ENCODE results near the gene MAP3K4. TPM values are rescaled to one million over a fixed set of nuclear protein-coding genes. Genes with fewer than 3 reads are reported as not detected.

MAP3K4 gene
- total and polyA plus RNA-seq, 9 donors, result 15.6 to 52.3 (median 38.6) TPM

DNA sequence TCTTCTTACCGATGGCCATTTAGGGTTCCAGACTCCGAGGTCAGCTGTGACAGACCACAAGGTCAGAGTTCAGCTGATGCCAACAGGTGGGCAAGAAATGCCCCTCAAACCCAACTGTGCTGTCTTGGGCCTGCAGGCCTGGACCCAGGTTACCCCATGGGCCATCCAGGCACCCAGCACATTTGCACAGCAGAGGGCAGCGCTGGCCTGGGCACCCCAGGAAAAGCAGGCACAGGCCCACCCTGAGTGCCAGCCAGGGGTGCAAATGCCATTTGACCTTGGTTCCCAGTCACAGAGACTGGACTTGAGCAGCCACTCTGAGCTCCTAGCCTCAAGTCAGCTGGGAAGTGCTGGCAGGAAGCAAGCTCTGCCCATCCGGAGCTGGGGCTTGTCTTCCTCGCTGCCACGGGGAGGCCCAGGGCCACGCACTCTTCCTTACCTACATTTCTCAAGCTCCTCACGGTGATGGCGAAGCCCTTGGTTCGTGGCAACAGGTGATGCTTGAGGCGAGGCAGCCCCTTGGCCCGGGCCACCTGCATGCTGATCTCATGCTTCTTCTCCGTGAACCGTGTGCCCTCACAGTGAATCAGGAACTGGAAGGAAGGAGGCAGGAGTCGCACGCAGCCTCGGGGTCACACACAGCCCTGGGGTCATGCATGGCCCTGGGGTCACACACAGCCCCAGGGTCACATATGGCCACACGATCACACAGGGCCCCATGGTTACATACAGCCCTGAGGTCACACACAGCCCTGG lies 161.5 kb downstream of the MAP3K4 start:
- WGBS, 3 donors, result 91 to 94% (median 93%) methylated on average over 17 to 18 of the region's 18 CpGs
- no peaks in the 10 kb centered on the region for H3K4me1 ChIP-seq (ENCODE audit: insufficient read depth)
- H3K27ac ChIP-seq, result no peak overlapping the region
- no peak for DNase-seq
- TF ChIP-seq EP300 (IDR thresholded peaks at IDR 0.05), result no peak
- TF ChIP-seq, protein P1, sequence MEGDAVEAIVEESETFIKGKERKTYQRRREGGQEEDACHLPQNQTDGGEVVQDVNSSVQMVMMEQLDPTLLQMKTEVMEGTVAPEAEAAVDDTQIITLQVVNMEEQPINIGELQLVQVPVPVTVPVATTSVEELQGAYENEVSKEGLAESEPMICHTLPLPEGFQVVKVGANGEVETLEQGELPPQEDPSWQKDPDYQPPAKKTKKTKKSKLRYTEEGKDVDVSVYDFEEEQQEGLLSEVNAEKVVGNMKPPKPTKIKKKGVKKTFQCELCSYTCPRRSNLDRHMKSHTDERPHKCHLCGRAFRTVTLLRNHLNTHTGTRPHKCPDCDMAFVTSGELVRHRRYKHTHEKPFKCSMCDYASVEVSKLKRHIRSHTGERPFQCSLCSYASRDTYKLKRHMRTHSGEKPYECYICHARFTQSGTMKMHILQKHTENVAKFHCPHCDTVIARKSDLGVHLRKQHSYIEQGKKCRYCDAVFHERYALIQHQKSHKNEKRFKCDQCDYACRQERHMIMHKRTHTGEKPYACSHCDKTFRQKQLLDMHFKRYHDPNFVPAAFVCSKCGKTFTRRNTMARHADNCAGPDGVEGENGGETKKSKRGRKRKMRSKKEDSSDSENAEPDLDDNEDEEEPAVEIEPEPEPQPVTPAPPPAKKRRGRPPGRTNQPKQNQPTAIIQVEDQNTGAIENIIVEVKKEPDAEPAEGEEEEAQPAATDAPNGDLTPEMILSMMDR (IDR thresholded peaks at IDR 0.05), result peak in 2 of 3 donors; percentile 14 to 17
- TF ChIP-seq POLR2A (IDR thresholded peaks at IDR 0.05), result no peak
- intact Hi-C loops (cut with DNase I), result loop anchor here in 1 of 4 donors (10.0 kb wide), 1 partner anchor 222 kb away; no protein-coding TSS in a partner anchor
- H3K27me3 ChIP-seq, result no peaks in the 10 kb centered on the region
- H3K9me3 ChIP-seq, result no peaks in the 10 kb centered on the region
- H3K4me3 ChIP-seq, result no peak overlapping the region
- H3K36me3 ChIP-seq, result no peaks in the 10 kb centered on the region

DNA sequence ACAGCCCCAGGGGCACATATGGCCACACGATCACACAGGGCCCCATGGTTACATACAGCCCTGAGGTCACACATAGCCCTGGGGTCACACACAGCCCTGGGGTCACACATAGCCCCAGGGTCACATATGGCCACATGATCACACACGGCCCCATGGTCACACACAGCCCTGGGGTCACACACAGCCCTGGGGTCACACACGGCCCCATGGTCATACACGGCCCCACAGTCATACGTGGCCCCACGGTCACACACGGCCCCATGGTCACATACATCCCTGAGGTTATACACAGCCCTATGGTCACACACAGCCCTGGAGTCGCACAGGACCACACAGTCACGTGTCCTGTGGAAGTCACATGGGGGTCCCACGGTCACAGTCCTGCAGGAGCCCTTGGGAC lies 162.2 kb downstream of the MAP3K4 start:
- Histone ChIP-seq H3K9me3 (no peaks in the 10 kb centered on the region), H3K36me3 (no peaks in the 10 kb centered on the region), H3K4me1 (ENCODE audit: insufficient read depth) (no peaks in the 10 kb centered on the region), H3K27ac (no peak overlapping the region), H3K27me3 (no peaks in the 10 kb centered on the region), H3K4me3 (no peak overlapping the region)
- 93 to 96% (median 94%) methylated on average over 10 of the region's 10 CpGs for WGBS, 3 donors
- DNase-seq, result no peak
- intact Hi-C loops (cut with DNase I), result loop anchor here in 1 of 4 donors (10.0 kb wide), 1 partner anchor 221 kb away; no protein-coding TSS in a partner anchor
- TF ChIP-seq EP300 (IDR thresholded peaks at IDR 0.05) (no peak), POLR2A (IDR thresholded peaks at IDR 0.05) (no peak)
- TF ChIP-seq, protein P1 (IDR thresholded peaks at IDR 0.05), result no peak

DNA sequence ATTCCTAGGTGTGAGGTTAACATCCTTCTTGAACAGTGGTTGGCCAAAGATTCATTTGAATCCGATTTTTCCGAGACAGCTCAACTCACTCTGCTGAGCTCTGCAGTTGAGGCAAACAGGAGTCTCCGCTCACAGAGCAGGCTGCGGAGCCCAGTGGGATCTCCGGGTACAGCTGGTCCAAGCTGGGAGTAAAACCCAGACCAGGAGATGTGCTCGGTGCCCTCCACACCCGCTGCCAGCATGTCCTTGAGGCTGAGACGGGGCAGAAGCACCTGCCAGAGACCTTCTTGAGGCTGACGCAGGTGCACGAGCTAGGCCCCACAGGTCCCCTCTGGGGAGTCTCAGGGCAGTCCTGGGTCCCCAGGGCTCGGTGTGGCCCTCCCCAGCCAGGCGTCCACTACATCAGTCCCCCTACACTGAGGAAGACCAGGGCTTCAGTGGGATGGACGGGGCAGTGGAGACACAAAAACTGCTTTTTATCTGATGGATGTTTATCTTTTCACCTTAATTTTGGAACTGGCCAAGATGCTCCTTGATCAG lies 163.3 kb downstream of the MAP3K4 start:
- Histone ChIP-seq H3K9me3 (no peaks in the 10 kb centered on the region), H3K36me3 (no peaks in the 10 kb centered on the region), H3K27me3 (no peaks in the 10 kb centered on the region), H3K27ac (no peak overlapping the region), H3K4me1 (ENCODE audit: insufficient read depth) (no peaks in the 10 kb centered on the region), H3K4me3 (no peak overlapping the region)
- 96 to 97% (median 97%) methylated on average over 13 of the region's 13 CpGs for WGBS, 3 donors
- intact Hi-C loops (cut with DNase I), result loop anchor here in 1 of 4 donors (10.0 kb wide), 1 partner anchor 220 kb away; no protein-coding TSS in a partner anchor
- no peak for DNase-seq
- TF ChIP-seq EP300 (IDR thresholded peaks at IDR 0.05) (no peak), POLR2A (IDR thresholded peaks at IDR 0.05) (no peak)
- TF ChIP-seq, protein P1 (IDR thresholded peaks at IDR 0.05), result no peak

DNA sequence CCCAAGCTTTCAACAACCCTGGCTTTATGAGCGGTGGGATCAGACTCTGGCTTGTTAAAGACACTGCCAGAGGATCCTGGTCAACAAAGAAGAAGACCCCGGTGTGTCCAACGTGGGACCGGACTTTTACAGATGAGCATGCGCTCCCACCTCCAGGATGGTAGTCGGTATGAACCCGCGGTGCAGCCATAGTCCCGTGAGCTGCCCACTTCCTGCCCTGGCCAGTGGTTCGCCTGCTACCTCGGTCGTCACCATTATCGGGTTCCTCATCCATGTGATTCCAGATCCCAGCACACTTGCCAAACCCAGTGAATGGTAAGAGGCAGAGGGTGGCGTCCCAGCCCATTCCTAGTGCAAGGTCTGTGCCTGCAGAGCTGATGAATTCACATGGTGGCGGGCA lies 169.6 kb downstream of the MAP3K4 start:
- no peak for TF ChIP-seq POLR2A (IDR thresholded peaks at IDR 0.05)
- TF ChIP-seq, protein P1 (IDR thresholded peaks at IDR 0.05), result no peak
- no peak for TF ChIP-seq EP300 (IDR thresholded peaks at IDR 0.05)

More for the DNA sequence above, 169.6 kb downstream of the MAP3K4 start:
- intact Hi-C loops (cut with DNase I), result no loop called here
- WGBS, 3 donors, result 97 to 99% (median 98%) methylated on average over 15 of the region's 15 CpGs
- Histone ChIP-seq H3K36me3 (no peaks in the 10 kb centered on the region), H3K4me1 (ENCODE audit: insufficient read depth) (no peaks in the 10 kb centered on the region), H3K9me3 (no peaks in the 10 kb centered on the region), H3K4me3 (no peak overlapping the region), H3K27ac (no peak overlapping the region), H3K27me3 (no peaks in the 10 kb centered on the region)
- no peak for DNase-seq

Data from ovary (tissue), 9 donors.